OCI-M2 (cell line): ENCODE results near the gene FAM114A2.
A peak's percentile ranks its signal among the peaks of the same experiment; 100 is the strongest.

Experiments
- DNase-seq: peaks from one replicate; lab custom pipeline; 2025; ENCODE audit not compliant: unreplicated experiment; lab: John Stamatoyannopoulos, UW

Gene FAM114A2

DNA sequence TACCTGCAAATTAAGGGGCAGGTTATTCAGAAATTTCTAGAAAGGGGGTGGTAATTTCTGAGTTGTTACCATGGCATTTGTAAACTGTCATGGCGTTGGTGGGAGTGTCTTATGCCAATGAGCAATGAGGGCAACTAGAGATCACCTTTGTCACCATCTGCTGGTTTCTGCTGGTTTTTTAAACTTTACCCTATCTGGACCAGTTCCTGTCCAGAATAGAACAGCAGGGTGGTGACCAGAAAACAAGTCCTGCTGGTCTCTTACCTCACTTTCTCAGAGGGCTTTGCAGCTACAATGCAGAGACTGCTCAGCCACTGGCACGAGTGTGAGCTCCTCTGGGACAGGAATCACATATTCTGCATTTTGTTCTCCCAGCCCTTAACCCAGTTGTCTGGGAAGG is 51.4 kb downstream of the FAM114A2 start:
- no peak for DNase-seq

DNA sequence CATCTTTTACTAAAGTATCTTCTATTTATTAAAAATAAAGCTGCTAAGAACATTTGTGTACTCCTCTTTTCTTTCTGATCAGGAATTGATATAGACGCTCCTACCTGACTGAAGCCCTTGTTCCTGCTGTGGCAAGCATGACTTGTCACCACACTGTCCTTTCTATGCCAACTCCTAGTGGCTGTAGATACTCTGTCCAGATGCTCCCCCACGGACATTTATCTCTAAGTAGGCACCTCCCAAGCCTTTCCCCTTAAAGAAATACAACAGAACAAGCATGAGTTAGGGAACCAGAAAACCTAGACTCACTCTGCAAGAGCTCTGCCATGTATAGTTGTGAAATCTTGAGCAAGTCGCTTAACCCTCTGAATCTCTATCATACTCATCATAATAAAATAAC is 53.2 kb downstream of the FAM114A2 start:
- no peak for DNase-seq

DNA sequence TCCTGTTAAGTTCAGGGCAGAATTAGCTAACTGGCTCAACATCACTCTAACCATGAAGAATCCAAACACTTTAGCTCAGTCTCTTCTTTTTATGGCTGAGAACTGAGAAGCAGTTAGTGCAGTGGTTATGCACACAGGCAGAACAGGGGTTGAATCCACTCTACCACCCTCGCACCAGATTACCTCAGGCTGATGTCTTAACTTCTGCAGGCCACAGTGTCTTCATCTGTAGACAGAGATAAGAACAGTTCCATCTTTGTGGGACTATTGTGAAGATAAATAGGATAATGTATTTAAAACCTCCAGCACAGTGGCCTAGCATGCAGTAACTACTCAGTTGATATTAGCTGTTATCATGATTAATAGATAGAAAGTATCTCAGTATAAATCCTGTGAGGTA is 54.8 kb downstream of the FAM114A2 start:
- DNase-seq: no peak

DNA sequence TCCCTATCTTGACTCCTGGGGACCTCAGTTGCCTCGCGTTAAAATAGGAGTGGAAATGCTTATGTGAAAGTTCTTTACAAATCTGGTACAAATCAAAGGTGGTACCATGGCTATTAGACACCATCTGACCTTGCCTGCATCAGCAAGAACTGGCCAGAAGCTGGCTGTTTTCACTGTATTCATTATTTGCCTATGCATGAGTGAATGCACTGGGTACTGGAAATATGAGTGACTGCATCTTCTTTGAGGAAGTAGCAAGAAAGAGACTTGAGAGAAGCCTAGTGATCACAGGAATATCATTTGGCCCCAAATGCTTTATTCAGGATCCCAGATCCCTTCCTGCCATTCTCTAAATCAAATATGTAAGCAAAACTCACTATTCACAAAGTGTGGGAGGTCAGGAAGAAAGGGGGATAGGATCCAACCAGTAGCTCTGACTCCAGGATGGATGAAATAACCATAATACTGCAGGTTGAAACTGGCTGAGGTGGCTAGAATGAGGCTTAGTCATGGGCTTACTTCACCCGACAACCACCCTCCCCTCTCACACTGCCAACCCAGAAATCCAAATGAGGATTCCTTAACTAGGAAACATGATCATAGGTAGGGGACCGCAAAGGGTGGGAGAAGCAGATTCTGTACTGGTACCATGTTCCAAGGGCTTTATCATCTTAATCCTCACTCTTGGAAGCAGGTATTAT is 56.7 kb downstream of the FAM114A2 start:
- DNase-seq: no peak

DNA sequence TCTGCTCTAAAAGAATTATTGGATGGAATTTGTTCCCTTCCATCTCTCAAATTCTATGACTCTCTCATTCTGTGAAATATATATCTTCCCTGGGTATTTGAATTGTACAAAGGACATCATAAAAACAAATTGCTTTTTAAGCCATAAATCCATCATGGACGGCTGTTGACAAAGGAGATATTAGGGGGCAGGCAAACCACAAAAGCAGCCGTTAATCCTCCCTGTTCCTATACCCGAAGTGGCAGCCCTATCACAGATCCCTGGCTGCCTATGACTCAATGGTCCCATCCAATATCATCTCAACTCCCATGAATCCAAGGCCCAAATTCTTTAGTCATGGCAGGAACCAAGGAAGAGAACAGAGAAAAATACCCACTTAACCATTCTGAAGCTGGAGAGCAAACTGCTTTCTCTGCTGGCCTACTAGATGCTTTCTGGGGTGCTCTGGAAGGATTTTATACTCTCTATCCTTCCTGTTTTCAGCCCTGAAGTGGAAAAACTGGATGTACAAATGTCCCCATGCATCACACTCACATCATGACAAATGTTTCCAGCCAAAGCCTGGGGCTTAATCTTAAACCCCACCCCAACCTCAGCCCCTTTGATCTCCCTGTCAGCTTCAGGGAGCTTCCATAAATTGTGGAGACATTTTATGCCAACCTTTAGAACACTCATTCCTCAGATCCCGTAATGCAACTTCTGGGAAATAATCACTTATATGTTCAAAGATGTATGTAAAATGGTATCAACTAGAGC is 59.5 kb downstream of the FAM114A2 start:
- DNase-seq: no peak

DNA sequence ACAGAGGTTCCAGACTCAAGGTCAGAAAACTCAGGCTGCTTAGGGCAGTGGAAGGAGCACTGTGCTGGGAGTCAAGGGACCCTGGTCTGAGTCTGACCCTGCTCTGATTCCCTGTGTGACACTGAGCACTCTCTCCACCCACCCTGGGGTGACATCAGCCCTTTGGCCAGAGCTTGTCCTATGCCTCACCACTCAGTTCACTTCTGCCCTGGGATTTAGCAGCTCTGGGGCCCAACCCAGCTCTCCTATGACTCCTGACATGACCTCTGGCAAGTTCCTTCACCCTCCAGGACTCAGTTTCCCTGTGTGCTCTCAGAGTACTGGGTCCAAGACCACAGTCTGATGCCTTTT is 63.9 kb downstream of the FAM114A2 start:
- no peak for DNase-seq

DNA sequence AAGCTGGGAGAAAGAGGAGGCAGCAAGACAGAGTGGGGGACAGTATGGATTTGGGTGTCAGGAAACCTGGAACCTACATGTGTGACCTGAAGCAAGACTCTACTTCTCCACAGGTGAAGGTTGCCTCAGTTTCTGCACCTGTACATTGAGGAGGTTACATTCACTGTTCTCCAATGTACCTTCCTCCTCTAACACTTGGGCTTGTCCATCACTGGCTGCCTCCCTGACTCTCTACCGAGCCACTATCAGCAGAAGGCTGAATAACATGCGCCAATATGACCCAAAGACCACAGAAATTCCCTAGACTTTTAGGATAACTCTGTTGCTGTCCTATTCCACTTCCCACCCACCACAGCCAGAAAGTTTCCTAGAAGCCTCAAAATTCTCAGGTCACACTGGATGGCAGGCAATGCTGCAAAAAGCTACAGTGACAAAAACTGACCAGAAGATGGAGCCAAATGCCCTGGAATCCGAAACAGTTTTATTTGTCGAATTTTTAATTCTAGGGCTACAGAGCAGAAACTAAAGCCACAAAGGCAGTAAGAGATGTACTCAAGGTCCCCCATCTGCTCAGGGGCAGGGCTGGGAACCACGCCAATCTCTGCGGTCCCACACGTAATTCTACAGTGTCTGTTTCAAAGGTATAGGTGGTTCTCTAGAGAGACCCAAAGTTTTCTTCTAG is 64.4 kb downstream of the FAM114A2 start:
- peak; percentile 41 for DNase-seq

DNA sequence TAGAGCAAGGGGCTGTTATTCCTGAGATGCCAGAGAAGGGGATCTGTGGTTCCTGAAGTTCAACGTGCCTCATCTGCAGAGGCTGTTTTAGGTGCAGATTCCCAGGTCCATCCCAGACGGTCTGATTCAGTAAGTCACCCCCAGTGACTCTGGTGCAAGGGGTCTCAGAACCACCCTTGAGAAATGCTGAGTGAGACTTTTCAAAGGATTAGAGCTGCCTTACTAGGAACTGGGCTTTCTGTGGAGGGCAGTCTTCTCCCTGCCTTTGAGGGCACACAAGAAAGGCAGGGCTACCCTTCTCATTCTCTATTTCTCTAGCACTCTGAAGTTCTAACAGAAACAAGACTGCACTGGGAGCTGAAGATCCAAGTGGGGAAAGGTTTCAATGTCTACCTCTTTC is 66.5 kb downstream of the FAM114A2 start:
- DNase-seq: no peak

DNA sequence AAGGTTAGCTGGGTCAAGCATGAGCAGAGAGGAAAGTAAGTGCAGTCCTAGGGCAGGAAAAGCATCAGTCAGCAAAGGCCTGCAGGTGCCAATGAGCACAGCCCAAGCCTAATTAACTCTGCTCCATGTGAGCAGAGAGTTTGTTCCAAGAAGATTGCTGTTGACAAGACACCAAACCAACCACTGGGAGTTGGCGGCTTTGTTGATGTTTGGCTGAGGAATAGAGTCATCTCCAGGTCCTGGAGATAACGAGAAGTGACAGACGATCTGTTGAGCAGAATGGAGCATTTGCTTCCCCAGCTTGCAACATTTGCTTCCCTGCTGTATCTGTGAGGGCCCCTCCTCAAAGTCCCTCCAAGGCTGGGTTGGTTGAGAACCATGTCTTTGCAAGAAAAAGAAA is 68.2 kb downstream of the FAM114A2 start:
- no peak for DNase-seq

DNA sequence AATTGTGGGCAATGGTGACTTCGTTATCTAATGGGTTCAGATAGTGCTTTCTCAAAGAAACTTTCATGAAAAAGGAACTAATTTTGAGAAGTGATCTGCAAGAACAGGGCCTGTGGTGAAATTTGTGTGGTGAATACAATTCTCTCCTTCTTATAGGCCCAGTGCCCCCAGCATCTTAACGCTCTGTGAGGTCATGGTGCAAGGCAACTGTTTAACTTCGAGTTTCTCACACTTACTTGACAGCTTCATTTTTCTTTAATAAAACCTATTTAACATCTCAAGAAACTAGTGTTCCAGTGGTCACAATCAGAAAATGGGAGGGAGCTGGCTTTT is 69.2 kb downstream of the FAM114A2 start:
- no peak for DNase-seq

DNA sequence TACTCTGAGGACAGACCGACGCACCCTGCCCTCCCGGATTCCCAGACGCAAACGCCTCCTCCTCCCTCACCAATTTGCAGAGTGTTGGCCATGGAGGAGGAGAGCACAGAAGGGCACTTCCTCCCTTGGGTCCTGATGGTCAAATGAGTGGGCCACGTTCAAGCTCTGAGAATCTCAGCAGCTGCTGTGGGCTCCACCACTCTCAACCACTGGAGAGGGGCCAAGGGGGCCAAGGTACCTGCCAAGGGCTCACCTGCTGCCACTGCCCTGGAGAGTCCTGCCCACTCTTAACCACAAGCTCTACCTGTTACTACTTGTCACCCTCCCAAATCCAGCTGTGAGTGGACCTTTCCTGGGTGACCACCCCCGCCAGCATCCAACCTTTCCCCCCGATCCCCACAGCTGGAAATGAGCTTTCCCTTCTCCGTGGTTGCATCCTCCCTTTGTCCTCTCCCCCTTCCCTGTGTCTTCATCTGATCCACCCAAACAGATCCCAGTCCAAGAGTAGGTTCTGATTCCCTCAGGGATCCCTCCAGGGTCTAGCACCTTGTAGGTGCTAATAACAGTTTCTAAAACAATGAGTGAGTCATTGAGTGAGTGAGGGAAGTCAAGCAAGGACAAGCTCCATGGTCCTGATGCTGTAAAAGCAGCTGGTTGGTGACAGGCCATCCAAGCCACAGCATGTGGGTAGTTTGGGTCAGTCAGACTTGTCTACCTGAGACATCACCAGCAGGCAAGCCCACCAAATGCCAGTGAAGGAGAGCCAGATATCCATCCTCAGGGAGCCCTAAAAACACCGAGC is 69.7 kb downstream of the FAM114A2 start:
- DNase-seq: no peak

DNA sequence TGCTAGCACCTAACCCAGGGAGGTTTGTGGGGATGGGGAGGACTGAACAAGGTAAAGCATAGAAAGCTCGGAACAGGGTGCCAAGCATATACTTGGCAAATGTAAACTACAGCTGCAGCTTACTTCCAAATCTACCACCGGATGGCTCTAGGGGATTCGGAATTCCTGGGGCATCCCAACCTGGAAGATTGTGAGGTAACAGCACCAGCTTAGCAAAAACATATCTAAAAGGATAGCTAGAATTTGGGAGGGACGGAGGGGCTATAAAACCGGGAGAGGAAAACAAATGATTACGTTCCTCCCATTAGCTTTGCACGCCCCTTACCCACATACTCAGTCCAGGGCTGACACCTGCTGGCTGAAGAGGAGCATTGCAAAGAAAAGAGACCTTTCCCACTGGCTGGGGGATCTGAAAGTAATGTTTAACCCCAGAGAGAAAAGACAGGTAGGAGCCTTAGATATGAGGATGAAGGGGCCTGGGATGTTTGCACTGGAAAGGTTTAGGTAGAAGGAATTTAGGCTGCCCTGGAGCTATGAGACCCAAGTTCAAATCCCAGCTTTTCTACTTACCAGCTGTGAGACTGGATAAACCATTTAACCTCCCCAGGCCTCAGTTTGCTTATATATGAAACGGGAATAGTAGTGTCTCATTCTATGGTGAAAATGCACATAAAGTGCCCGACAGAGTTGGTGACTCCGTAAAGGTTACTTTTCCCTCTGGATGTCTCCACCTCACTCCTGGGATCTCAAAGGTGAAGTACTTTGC is 73.6 kb downstream of the FAM114A2 start:
- no peak for DNase-seq

DNA sequence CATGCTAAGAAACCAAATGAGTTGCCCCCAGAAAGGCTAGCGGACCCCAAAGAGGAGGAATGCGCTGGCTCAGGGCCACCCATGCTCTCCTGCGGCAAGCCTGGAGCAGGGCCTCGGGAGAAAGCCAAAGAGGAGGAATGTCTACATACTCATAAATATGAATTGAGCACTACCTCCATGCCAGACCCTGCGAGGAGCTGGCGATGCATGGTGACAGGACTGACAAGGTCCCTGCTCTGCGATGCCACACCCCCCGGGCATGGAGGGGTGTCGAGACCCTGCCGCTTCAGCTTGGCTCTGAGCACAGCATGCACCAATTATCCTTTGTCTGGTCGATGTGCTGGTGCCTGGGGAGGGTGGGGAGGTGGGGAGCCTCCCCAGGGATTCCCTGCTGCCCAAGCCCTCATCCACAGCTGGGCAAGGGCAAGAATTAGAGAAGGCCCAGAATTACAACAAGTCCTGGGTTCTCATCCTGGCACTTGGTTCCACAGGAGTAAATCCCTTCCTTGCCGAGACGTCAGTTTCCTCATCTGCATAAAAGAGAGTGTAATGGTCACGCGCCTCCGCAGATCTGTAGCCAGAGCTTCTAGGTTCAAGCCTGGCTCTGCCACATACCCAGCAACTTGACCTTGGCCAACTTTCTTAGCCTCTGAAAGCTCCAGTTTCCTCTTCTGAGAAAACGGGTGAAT is 74.4 kb downstream of the FAM114A2 start:
- no peak for DNase-seq

DNA sequence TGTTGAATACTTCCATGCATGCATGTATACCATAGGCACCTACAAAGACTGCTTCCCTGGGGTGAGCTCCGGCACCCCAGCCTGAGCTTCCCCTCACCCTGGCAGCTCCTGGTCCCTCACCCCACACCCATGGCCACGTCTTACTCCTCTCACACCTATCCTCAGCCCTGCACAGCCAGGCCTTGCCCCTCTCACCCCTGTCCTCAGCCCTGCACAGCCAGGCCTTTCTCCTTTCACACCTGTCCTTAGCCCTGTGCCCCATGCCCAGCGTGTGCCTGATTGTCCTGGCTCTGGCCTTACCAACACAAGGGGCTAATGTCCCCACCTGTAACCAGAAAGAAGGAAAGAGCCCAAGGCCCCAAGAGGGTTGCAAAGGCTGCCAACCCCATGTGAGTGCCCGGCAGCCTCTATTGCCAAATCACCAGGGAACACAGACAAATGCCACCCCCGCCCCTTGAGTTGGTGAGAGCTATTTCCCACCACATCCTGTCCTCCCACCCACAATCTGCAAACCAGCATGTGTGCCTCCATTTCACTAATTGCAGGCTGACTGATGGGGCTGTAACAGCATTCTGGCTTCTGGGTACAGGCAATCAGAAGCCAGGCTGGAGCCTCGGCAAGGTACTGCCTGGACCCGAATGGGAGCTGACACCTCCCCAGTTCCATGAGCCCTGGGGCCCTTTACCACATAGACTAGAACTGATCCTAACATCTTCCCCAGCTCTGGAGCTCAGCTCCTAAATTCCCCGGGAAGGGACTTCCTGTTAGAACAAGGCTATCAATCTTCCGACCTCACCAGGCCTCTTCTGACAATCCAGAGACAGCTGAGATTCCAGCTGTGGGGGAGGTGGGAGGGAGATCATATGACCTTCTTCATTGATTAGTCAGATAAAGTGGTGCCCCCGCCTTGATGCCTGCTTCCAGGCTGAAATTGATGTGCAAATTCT is 78.2 kb downstream of the FAM114A2 start:
- DNase-seq: no peak

DNA sequence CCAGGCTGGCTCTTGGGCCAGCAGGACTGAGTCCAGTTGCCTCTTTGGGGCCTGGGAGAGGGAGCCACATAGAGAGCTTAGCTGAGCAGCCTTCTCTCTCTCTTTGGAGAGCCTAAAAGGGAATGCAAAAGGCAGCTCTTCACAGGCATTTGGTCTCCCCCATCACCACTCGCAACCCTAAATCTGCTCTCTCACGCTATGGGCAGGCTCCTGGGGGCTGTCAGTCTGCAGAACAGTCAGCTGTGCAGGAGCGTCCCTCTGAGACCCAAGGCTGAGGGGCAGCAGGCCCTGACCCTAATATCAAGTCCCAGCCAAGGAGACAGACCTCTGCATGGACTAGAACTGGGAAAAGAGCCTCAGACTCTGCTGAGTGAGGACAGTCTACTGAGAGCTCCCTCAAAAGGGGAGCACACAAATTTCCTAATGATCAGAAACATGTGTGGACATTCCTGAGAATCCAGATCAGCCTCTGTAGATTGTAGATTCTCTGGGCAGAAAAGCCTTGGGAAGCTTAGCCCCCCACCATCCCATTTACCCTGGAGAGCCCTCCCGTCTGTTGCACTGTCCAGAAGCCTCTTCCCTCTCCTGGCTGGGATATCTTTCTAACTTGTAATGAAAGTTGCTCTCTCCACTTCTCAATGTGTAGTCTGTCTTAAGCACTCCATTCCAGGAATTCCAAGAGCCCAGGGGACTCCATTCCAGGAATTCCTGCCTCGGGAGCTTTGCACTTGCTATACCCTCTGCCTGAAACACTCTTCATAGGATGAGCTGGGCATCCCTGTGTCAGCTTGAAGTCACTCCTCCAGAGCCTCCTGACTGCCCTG is 79.4 kb downstream of the FAM114A2 start:
- DNase-seq: no peak

DNA sequence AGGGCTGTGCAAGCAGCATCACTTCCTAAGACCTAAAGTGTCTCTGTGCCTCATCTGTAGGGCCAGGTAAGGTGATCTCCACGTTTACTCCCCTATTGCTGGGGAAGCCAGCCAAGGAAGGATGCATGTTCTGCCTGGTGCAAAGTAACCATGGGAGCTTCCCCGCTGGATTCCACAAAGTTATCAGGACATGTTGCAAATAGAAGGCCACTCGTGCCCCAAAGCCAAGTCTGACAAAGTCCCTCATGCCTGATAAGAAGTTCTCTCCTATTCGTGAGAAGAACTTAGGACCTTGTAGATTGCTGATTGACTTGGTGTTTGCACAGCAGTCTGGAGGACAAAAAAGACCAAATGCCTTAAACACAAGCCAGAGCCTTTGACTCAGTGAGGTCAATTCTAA is 81.5 kb downstream of the FAM114A2 start:
- no peak for DNase-seq

DNA sequence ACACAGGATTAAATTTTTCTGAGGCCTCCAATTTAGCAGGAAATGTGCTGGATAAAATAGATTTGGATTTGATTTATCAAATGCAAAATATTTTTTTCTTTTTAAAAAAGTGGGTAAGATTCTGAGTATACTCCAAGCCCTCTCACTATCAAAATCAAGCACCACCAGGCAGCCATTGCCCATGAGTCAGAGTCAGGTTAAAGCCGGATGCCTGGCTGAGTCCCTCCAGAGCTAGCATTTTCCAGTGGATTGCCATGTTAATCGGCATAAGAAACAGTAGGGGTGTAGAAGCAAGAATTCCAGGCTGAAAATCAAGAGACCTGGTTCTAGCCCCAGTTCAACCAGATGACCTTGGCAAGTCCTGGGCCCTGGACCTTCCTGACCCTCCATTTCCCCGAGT is 85.3 kb downstream of the FAM114A2 start:
- DNase-seq: no peak

DNA sequence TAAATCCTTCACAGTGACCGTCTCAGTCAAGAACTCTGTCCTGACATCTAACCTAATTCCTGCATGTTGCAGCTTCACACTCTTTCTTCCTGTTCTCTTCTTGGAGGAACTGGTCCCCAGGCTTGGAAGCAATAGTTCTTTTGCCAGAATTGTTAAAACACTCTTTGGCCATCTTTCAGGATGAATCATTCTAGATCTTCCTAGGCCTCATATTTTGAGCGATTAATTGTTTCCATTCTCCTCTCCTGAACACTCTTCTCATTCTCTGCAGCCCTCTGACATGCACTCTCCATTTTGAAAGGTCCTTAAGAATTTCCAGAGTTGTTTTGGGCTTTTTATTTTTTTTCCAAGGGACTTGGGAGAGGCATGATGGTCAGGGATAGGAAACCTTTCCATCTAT is 85.8 kb downstream of the FAM114A2 start:
- no peak for DNase-seq
